Activated naive CD8-positive, alpha-beta T cell treated with anti-CD3 and anti-CD28 coated beads, Interleukin-2, amount 10 ng/mL, durations not matched to agents 7 days and 5 days (primary cell): ENCODE results near the gene AJUBA. TPM values are rescaled to one million over a fixed set of nuclear protein-coding genes. Genes with fewer than 3 reads are reported as not detected.

Source experiments
- ATAC-seq: fragments of 150-1000 bp; cut with Tn5 transposase; one replicate; pipeline ENCODE4 v1.10.0; 2021; ENCODE audit warnings: low read depth, moderate library complexity
- POLR2A ChIA-PET: fragments of 350-600 bp; sonication (Branson Sonifier 250); formaldehyde crosslinking; loops from one replicate; lab custom pipeline; 2021; ENCODE audit warnings: antibody characterized with exemption; lab: Charles Lee
- DNase-seq: peaks from one replicate; pipeline ENCODE4 v3.0.0; 2021
- H3K27ac Mint-ChIP-seq: one replicate; pipeline ENCODE4 v1.8.0; 2022; ENCODE audit warnings: mild to moderate bottlenecking, mixed read lengths
- H3K27me3 Mint-ChIP-seq: one replicate; pipeline ENCODE4 v1.8.0; 2022; ENCODE audit warnings: mild to moderate bottlenecking, moderate library complexity, mixed read lengths
- H3K36me3 Mint-ChIP-seq: one replicate; pipeline ENCODE4 v1.8.0; 2021; ENCODE audit warnings: mild to moderate bottlenecking, mixed read lengths
- H3K4me1 Mint-ChIP-seq: one replicate; pipeline ENCODE4 v1.8.0; 2021; ENCODE audit warnings: mixed read lengths
- H3K4me3 Mint-ChIP-seq: one replicate; pipeline ENCODE4 v1.8.0; 2022; ENCODE audit warnings: mild to moderate bottlenecking, moderate library complexity, mixed read lengths
- H3K9me3 Mint-ChIP-seq: one replicate; pipeline ENCODE4 v1.8.0; 2021; ENCODE audit warnings: mixed read lengths
- total RNA-seq, 2 experiments: library from RNA; stranded (reverse); gene quantifications; one replicate each; pipeline ENCODE4 v1.2.3, GENCODE V29; 2021

AJUBA gene
- total RNA-seq, 2 experiments from 2014 or later: 0.97 to 1.3 TPM

- POLR2A ChIA-PET: interaction anchor here (1.2 to 1.5 kb wide), 2 partner anchors 22 to 73 kb away, joined by 4 to 5 read pairs; partner anchors contain the start of gene CDH24
- Mint-ChIP-seq H3K9me3 (no peaks in the 10 kb centered on the region), H3K4me1 (peaks cover under 1% of the 10 kb centered on the region), H3K27ac (no peak overlapping the region), H3K4me3 (no peak overlapping the region), H3K36me3 (no peaks in the 10 kb centered on the region), H3K27me3 (peaks cover 4% of the 10 kb centered on the region)
- ATAC-seq (no peak), DNase-seq (no peak)
Measured at GRCh38 chr14:22984959-22985658, 2.8 kb upstream of the AJUBA start.

GRCh38 chr14:22981876-22982476 is 375 bp downstream of the AJUBA start:
- H3K4me3 Mint-ChIP-seq: peak overlapping the region; percentile 53
- H3K27ac Mint-ChIP-seq: no peak overlapping the region
- POLR2A ChIA-PET: interaction anchor here (0.6 to 2.3 kb wide), 6 partner anchors 9 to 58 kb away, joined by 3 to 9 read pairs (median 4); partner anchors contain the start of genes HAUS4 and PSMB5

GRCh38 chr14:22981090-22981875 is 1.1 kb downstream of the AJUBA start:
- H3K9me3 Mint-ChIP-seq: no peaks in the 10 kb centered on the region
- H3K27me3 Mint-ChIP-seq: peaks cover 22% of the 10 kb centered on the region
- no peak overlapping the region for H3K27ac Mint-ChIP-seq
- DNase-seq (peak; percentile 53), ATAC-seq (peak; percentile 6)
- H3K36me3 Mint-ChIP-seq: no peaks in the 10 kb centered on the region
- peak overlapping the region; percentile 53 for H3K4me3 Mint-ChIP-seq
- POLR2A ChIA-PET: interaction anchor here (0.6 to 2.3 kb wide), 4 partner anchors 9 to 58 kb away, joined by 3 to 9 read pairs (median 4); partner anchors contain the start of gene PSMB5
- peaks cover 7% of the 10 kb centered on the region for H3K4me1 Mint-ChIP-seq

More at GRCh38 chr14:22981876-22982476, 375 bp downstream of the AJUBA start:
- peak; percentile 9 for ATAC-seq
- no peak for DNase-seq
- no peaks in the 10 kb centered on the region for H3K9me3 Mint-ChIP-seq
- peaks cover 7% of the 10 kb centered on the region for H3K4me1 Mint-ChIP-seq
- peaks cover 19% of the 10 kb centered on the region for H3K27me3 Mint-ChIP-seq
- H3K36me3 Mint-ChIP-seq: no peaks in the 10 kb centered on the region

GRCh38 chr14:22980672-22981089 is 1.7 kb downstream of the AJUBA start:
- POLR2A ChIA-PET: interaction anchor here (1.3 to 2.3 kb wide), 2 partner anchors 8 to 54 kb away, joined by 3 to 9 read pairs; partner anchors contain the start of gene PSMB5
- H3K27me3 Mint-ChIP-seq: peaks cover 22% of the 10 kb centered on the region
- no peak overlapping the region for H3K27ac Mint-ChIP-seq
- DNase-seq: peak; percentile 44
- peak overlapping the region; percentile 53 for H3K4me3 Mint-ChIP-seq
- no peaks in the 10 kb centered on the region for H3K36me3 Mint-ChIP-seq
- H3K4me1 Mint-ChIP-seq: peaks cover 7% of the 10 kb centered on the region
- no peak for ATAC-seq
- no peaks in the 10 kb centered on the region for H3K9me3 Mint-ChIP-seq

- H3K27me3 Mint-ChIP-seq: peaks cover 23% of the 10 kb centered on the region
- no peaks in the 10 kb centered on the region for H3K9me3 Mint-ChIP-seq
- H3K4me3 Mint-ChIP-seq: peak overlapping the region; percentile 26
- H3K36me3 Mint-ChIP-seq: no peaks in the 10 kb centered on the region
- peaks cover 7% of the 10 kb centered on the region for H3K4me1 Mint-ChIP-seq
- no peak for DNase-seq
- H3K27ac Mint-ChIP-seq: peak overlapping the region; percentile 47
- ATAC-seq: no peak
- POLR2A ChIA-PET: no interaction called here
Measured at GRCh38 chr14:22979748-22980392, 2.5 kb downstream of the AJUBA start.

- no peak for DNase-seq
- POLR2A ChIA-PET: no interaction called here
- Mint-ChIP-seq H3K9me3 (no peaks in the 10 kb centered on the region), H3K4me3 (no peak overlapping the region), H3K27ac (no peak overlapping the region), H3K4me1 (peaks cover 7% of the 10 kb centered on the region), H3K27me3 (peaks cover 23% of the 10 kb centered on the region), H3K36me3 (no peaks in the 10 kb centered on the region)
- ATAC-seq: no peak
Measured at GRCh38 chr14:22978981-22979671, 3.2 kb downstream of the AJUBA start.

- ATAC-seq (no peak), DNase-seq (no peak)
- Mint-ChIP-seq H3K4me1 (peaks cover 7% of the 10 kb centered on the region), H3K9me3 (no peaks in the 10 kb centered on the region), H3K27me3 (peaks cover 23% of the 10 kb centered on the region), H3K27ac (no peak overlapping the region), H3K4me3 (no peak overlapping the region), H3K36me3 (no peaks in the 10 kb centered on the region)
- POLR2A ChIA-PET: no interaction called here
Measured at GRCh38 chr14:22978487-22978837, 3.9 kb downstream of the AJUBA start.

- no peak overlapping the region for H3K4me3 Mint-ChIP-seq
- H3K27ac Mint-ChIP-seq: no peak overlapping the region
- peaks cover 7% of the 10 kb centered on the region for H3K4me1 Mint-ChIP-seq
- POLR2A ChIA-PET: no interaction called here
- peaks cover 23% of the 10 kb centered on the region for H3K27me3 Mint-ChIP-seq
- H3K36me3 Mint-ChIP-seq: no peaks in the 10 kb centered on the region
- no peaks in the 10 kb centered on the region for H3K9me3 Mint-ChIP-seq
- no peak for ATAC-seq
- DNase-seq: no peak
Measured at GRCh38 chr14:22977684-22978486, 4.5 kb downstream of the AJUBA start.

- Mint-ChIP-seq H3K27me3 (peaks cover 25% of the 10 kb centered on the region), H3K4me1 (peaks cover 7% of the 10 kb centered on the region), H3K9me3 (no peaks in the 10 kb centered on the region), H3K27ac (no peak overlapping the region), H3K4me3 (no peak overlapping the region), H3K36me3 (no peaks in the 10 kb centered on the region)
- DNase-seq: no peak
- POLR2A ChIA-PET: no interaction called here
- ATAC-seq: no peak
Measured at GRCh38 chr14:22977434-22977683, 5.0 kb downstream of the AJUBA start.

GRCh38 chr14:22976620-22977433 is 5.5 kb downstream of the AJUBA start:
- Mint-ChIP-seq H3K36me3 (no peaks in the 10 kb centered on the region), H3K9me3 (no peaks in the 10 kb centered on the region), H3K4me1 (peaks cover 7% of the 10 kb centered on the region), H3K27ac (no peak overlapping the region), H3K27me3 (peaks cover 26% of the 10 kb centered on the region), H3K4me3 (no peak overlapping the region)
- POLR2A ChIA-PET: no interaction called here
- DNase-seq (no peak), ATAC-seq (no peak)

- Mint-ChIP-seq H3K9me3 (no peaks in the 10 kb centered on the region), H3K4me3 (no peak overlapping the region), H3K4me1 (peaks cover 3% of the 10 kb centered on the region), H3K27ac (no peak overlapping the region), H3K27me3 (peaks cover 18% of the 10 kb centered on the region), H3K36me3 (no peaks in the 10 kb centered on the region)
- no peak for DNase-seq
- ATAC-seq: no peak
- POLR2A ChIA-PET: no interaction called here
Measured at GRCh38 chr14:22974530-22975313, 7.6 kb downstream of the AJUBA start.
